Skin of body (tissue), 2 donors: ENCODE measurements around the gene IL17REL. TPM values are rescaled to one million over a fixed set of nuclear protein-coding genes. Genes with fewer than 3 reads are reported as not detected.

Experiments
- DNase-seq: peaks from one replicate; lab custom pipeline; 2025; lab: John Stamatoyannopoulos, UW
- total RNA-seq: library from RNA; depleted of rRNA; stranded (reverse); fragments of >200 nt; gene quantifications from one replicate; pipeline ENCODE4 v1.2.3, GENCODE V29; 2014

The IL17REL gene
- total RNA-seq, 1 donor from 2014 or later: not detected

DNA sequence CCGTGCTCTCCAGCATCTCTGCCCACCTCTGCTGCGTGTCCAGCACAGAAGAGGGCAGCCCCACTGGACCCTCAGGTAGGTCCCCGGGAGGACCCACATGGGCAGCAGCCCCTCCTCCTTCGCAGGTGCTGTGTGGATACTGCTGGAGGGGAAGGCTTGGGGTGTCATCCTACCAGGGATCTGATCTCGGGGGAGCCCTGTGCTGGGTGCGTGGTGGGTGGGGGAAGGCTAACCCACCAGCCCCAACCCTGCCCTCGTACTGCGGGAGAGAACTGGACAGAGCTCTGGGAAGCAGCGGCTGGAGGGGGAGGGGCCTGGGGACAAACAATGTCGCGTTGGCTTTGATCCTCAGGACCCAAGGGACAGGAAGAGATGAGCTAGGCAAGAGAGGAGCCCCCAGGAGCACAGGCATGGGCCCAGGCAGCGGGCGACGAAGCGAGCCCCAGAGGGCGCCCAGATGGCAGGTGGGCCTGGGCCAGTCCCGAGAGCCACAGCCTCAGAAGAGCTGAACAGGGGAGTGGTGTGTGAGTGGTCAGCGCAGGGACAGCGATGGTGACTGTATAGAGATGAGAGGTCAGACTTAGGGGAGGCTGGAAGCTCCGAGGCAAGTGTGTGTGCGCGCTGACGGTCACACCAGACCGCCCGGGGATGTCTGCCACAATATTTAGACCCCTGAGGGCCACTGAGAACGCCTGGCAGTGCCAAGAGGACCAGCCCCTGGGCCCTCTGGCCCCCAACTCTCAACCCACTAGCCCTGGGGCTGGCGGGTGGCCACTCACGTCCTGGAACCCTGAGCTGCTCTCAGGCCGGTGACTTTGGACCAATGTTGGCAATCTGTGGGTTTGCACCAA, 53.4 kb downstream of the IL17REL start:
- no peak for DNase-seq

DNA sequence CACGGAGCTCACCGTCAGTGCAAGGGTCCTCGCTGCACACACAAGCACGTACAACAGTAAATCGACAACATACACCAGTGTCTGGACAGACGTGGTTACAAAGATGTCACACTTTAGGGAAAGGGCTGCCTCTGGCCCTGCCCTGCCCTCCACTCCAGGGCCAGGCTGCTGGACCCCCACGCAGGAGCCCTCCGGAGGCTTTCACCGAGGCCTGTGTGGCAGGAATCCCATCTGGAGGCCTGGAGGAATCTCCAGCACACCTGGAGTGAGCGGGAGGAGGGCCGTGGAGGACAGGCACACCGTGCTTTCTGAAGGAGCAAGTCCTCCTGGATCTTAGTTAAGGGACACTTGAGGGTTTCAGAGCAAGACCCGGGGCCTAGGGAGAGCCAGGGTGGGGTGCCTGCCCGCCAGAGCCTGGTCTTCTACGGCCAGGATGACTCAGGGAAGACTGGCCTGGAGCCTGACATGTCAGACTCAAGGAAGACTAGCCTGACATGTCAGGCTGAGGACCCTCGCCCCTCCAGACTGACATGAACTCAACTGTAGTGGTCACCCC, 54.1 kb downstream of the IL17REL start:
- DNase-seq: no peak

DNA sequence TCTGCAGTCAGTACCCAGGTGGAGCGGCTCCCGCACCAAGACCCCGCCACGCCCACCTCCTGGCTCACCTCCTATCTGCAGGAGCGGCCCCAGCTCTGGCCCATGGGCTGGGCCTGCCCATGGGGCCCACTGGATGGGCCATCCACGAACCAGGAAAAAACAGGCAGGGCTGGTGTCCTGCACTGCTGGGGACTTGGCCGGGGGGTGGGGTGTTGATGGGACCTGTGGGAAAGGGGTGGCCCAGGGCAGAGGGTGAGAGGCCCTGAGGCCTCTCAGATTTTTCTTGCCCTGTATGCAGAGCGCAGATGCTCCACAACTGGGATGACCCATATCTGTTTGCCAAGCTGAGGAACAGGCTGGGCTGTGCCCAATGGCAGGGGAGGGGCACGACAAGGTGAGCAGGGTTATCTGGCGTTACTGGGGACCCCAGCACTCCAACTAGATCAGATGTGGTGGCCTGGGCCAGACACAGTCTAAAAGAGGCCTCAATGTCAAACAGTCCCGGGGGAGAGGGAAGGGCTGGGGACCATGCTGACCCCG, 54.7 kb downstream of the IL17REL start:
- no peak for DNase-seq

DNA sequence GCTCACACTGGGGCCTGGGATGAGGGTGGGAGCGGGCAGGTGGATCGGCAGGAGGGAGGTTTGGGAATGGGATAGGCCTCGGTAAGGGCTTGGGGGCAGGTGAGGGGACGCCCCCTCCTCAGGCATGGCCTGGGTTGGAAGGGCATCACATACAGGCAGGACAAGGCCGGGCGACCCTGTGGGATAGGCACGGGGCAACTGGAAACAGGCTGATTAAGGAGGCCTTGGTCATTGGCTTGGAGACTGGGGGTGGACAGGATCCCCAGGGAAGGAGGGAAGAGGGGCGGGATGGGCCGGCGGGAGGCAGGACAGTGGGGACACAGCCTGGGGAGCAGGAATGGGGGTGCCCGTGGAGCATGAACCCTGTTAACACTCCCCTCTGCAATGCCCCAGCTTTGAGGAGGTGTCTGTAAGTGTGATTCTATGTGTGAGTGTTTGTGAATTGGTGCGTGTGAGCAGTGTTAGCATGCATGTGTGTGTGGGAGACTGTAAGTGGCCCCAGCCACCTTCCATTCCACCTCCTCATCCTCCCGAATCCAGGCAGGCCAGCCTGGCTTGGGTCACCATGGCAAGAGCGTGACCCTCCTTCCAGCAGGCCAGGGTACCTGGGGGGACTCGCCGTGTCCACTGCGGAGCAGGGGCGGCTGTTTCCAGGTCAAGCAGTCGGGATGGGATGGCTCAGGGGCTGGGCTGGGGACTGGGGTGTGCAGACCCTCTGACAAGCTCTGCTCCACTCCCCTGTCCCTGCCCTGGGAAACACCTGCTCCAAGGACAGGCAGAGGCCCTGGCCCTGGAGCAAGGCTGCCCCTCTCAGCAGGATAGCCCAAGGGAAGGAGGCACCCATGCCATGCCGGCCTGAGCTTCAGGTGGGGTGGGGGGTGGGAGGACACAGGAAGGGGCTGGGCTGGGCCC, 55.4 kb downstream of the IL17REL start:
- no peak for DNase-seq

- no peak for DNase-seq
Measured at GRCh38 chr22:49956418-49956770, 56.2 kb downstream of the IL17REL start.

DNA sequence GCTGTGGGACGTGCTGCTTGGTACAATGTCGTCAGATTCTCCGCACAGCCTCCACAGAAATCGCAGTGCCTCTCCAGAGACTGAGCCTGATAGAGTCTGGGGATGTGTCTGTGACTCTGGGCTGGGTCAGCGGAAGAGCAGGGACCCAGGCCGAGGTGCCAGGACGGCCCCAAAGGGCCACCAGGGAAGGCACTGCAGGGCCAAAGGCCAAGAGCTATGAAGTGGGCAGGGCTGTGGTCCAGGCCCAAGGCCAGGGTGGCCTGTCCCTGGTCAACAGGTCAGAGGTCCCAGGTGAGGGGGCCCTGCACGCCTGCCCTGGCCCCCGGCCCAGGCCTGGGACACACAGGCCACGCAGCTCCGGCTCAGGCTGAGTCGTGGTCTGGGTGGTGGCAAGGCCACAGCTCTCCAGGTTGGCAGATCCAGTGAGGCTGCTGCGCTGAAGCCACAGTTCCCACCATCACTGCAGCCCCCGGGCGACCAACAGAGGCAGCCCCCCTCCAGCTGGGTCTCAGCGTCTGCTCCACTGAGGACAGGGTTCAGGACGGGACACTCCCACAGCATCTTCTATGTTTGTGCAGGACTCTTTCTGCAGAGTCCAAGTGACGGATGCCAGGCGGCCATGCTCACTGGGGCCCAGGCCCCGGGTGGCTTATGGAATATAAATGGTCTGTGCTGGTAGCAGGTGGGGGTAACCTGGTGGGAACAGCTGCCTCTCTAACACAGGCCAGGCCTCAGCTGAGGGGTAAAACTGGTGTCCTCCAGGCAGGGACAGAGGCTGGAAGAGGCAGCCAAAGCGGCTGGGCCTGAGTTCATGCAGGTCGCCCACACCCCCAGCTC, 56.8 kb downstream of the IL17REL start:
- DNase-seq: no peak

DNA sequence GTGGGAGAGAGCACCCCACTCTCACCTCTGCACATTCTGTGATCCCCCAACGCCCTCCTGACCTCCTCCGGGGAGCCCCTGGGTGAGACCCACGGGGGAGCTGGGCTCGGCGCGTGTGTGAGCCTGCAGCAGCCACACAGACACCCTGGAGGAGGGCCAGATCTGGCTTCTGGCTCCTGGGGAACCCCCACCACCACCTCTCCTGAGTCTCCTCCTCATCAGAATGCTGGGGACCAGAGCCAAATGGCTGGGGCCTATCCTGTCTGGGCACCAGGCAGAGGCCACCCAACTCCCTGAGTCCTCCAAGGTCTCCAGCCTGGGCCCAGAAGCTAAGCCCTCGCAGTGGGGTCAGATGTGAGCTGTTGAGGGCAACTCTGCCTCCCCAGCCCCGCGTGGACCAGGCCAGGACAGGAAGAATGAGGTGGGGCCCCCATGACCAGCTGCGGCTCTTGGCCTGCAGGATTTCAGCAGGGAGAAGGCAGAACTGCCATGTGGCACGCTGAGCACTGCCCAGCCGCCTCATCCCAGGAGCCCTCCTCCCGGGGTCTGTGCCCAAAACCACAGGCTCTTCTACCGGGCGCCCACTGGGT, 57.5 kb downstream of the IL17REL start:
- no peak for DNase-seq

DNA sequence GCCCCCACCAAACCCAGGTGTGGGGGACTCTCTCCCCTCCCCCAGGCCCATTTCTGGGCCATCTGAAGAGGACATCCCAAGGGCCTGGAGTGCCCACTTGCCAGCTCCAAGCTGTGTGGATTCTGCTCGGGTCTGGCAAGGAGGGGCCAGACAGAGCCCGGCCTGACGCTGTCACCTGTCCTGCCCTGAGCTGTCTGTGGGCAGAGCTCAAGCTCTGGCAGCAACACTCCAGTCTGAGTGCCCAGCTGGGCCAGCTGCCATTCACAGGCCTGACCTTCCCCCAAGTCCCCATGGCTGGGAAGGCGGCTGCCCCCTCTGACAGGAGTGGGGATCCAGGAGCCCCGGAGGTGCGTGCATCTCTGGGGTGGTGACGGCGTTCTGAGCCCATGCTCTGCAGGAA, 58.2 kb downstream of the IL17REL start:
- DNase-seq: no peak

GRCh38 chr22:49953680-49954344, 58.8 kb downstream of the IL17REL start:
- DNase-seq: no peak

DNA sequence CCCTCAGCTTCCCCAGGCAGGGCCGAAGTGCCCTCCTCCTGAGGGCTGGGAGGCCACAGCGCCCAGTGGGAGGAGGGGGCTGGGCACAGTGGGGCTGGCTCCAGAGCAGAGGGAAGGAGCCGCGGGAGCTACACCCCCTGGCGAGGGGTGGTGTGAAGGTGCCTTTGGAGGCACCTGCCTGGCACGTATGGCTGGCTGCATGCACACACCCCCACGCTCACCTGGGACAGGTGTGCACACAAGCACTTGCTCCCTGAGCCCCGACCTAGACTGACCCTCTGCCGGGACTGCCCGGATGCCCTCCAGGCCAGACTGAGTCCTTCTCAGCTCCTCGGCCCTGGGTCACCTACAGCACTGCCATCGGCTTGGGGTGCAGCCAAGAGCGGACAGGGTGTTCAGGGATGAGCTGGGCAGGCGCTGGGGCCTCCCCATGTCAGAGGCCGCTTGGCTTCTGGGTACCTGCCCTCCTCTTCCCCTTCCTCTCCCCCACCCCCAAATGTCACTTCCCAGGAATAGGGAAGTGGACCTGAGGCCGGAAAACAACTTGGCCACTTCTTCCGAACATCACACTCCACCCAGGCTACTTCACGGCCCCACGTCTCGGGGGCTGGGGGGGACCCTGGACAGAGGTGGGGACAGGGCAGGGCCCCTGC, 59.4 kb downstream of the IL17REL start:
- DNase-seq: no peak

DNA sequence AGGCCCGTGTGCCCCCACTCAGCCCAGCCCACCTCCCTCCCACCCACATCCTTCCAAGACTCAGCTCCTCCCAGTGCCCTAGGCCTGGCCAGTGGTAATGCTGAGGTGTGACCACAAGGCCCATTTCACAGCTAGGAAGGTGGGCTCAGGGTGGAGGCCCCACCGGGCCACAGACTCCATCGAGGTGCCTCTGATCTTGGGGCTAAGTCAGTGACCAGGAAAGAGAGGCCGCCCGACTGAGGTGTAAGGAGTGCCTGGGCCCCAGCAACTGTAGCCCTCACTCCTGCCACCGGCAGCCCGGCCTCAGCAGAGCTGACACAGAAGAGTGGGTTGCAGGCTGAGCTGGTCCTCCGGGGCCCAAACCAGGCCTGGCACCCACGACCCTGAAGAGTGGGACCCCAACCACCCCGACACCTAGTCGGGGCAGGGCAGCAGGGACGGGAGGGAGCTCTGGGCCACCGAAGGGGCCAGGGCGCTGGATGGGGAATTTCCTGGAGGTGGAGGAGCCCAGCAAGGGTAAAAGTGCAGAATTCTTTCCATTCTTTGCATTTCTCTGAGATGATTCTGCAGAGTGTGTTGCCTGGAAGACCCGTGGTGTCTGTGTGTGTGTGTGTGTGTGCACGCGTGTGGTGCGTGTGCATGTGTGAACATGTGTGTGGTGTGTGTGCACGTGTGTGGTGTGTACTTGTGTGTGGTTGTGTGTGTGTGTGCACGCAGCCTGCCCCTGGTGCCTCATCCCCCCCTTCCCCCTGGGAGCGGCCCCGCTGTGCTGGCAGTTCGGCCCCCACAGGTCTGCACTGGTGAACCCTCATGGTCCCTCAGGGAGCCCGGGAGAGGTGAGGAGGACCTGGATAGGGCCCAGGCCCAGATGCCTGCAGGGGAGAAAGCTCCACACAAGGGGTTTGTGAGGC, 60.3 kb downstream of the IL17REL start:
- no peak for DNase-seq

DNA sequence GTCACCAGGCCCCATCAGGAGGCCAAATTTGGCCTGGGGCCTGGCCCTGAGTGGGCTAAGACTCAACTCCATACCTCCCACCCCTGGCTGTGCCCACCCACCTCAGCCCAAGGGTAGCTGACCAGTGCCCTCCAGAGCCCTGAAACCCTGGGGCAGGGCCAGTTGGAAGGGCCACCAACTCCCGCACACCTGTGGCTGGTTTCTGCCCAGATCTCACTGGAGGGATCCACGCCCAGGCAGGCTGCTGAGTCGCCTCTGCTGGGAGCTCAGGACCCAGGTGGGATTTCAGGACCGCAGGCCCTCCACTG, 60.9 kb downstream of the IL17REL start:
- no peak for DNase-seq

DNA sequence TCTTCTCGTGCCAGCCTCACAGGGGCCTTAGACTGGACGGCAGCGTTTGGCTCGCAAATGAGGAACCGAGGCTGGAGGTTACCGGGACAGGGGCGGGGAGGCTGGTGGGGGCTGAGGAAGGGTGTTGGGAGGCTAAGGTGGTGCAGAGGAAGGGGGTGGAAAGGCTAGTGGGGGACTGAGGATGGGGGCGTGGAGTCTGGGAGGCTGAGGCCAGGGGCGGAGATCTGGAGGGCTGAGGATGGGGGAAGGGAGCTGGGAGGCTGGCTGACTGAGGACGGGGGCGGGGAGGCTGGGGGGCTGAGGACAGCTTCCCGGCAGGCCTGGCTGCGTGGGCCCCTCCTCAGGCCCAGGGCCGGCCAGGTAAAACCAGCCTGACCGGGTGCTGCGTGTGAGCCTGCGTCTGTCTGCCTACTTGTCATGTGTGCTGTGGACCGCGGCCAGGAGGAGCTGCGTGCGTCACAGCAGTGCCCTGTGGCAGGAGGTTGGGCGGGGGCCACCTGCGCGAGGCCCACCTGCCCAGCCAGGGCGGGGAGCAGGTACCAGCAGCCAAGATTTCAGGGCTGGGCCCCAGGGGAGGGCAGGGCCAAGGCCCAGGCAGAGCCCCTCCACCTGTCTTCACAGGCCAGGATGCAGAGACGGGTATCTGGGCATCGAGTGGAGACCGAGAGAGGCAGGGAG, 61.4 kb downstream of the IL17REL start:
- peak; percentile 93 for DNase-seq

GRCh38 chr22:49950396-49950994, 62.1 kb downstream of the IL17REL start:
- no peak for DNase-seq

- no peak for DNase-seq
Measured at GRCh38 chr22:49949914-49950292, 62.7 kb downstream of the IL17REL start.

DNA sequence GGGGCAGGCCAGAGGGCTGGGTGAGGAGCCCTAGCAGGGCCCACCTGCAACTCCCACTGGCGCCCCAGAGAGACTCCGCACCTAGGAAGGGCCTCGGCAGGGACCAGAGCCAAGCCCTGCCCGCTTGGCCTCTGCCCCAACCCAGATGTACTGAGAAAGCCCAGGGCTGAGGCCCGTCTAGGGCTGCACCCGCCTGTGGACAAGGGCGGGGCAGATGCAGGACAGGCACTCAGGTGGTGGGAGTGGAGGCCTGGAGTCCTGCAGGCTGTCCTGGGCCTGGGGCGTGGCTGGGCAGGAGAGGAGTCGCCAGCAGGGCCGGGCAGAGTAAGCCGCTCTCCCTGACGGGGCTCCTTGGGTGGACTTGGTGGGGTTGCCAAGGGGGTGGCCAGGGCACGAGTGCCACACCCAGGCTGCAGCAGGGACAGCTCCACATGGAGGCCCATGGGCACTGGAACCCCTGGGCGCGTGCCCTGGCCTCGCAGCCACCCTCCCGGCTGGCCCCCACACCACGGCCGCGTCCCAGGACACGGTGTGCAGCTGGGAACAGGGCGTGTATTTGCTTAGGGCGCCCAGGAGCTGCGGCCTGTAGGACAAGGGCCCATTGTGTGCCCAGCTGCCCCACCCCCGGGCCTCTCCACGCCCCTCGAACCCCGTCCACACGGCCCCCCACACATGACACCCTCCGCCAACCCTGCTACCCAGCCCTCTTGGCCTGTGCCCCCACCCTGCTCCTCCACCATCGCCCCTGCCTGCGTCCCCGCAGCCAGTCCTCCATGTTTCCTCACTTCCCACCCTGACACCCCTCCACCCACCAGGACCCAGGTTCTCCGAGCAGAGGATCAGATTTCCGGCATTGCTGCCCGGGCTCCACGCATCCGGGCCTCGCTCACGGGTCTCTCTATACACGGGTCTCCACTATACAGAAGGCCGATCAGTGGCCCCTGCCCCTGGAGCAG, 63.3 kb downstream of the IL17REL start:
- DNase-seq: no peak
